IMR-90 (cell line): ENCODE results near the gene CAPZA2. TPM values are rescaled to one million over a fixed set of nuclear protein-coding genes. Genes with fewer than 3 reads are reported as not detected.

ENCODE experiments used
- ATAC-seq: fragments of 200-7000 bp; cut with Tn5 transposase; 2 replicates; pipeline ENCODE4 v1.9.1; 2020; ENCODE audit warnings: low read depth, mild to moderate bottlenecking, moderate library complexity
- BruUV-seq: library from RNA; stranded (reverse); fragments of 400-500 nt; replicated peaks from 2 replicates; lab custom pipeline; 2021; lab: Mats Ljungman, UMichigan
- CTCF ChIA-PET: fragments of 300-600 bp; formaldehyde crosslinking; extraction: SDS; loops from one replicate; lab custom pipeline; 2021; ENCODE audit warnings: antibody characterized with exemption; lab: Yijun Ruan, JAX
- POLR2A ChIA-PET: fragments of 300-600 bp; sonication (Branson Sonifier 250); formaldehyde crosslinking; loops from one replicate; lab custom pipeline; 2022; ENCODE audit warnings: antibody characterized with exemption; ENCODE audit not compliant: unreplicated experiment; lab: Charles Lee
- DNase-seq: peaks from one replicate; pipeline ENCODE4 v3.0.0; 2013
- H2AFZ ChIP-seq: replicated peaks from 2 replicates; pipeline ENCODE3; 2013; ENCODE audit warnings: low read length, mild to moderate bottlenecking; ENCODE audit not compliant: poor library complexity
- H2AK5ac ChIP-seq: 2 replicates; pipeline ENCODE4 v1.6.1; 2013; ENCODE audit warnings: low read depth, low read length, inconsistent platforms
- H2AK9ac ChIP-seq: replicated peaks from 2 replicates; pipeline ENCODE3; 2013; ENCODE audit warnings: mild to moderate bottlenecking, low read depth, low read length, moderate library complexity; ENCODE audit not compliant: poor library complexity
- H2BK120ac ChIP-seq: 2 replicates; pipeline ENCODE4 v1.6.1; 2013; ENCODE audit warnings: low read depth, low read length, inconsistent platforms
- H2BK15ac ChIP-seq: 3 replicates; pipeline ENCODE4 v1.6.1; 2013; ENCODE audit warnings: low read depth, low read length, inconsistent platforms
- H2BK20ac ChIP-seq: 2 replicates; pipeline ENCODE4 v1.6.1; 2013; ENCODE audit warnings: low read depth, mild to moderate bottlenecking, inconsistent platforms, low read length, moderate library complexity
- H2BK5ac ChIP-seq: 2 replicates; pipeline ENCODE4 v1.6.1; 2013; ENCODE audit warnings: mild to moderate bottlenecking, low read depth, low read length, inconsistent platforms; ENCODE audit not compliant: poor library complexity, severe bottlenecking
- H3K14ac ChIP-seq: replicated peaks from 2 replicates; pipeline ENCODE4 v1.6.1; 2013; ENCODE audit warnings: low read depth, low read length, inconsistent platforms
- H3K18ac ChIP-seq: 2 replicates; pipeline ENCODE4 v1.6.1; 2013; ENCODE audit warnings: low read depth, low read length, control low read depth
- H3K23ac ChIP-seq: 2 replicates; pipeline ENCODE4 v1.6.1; 2013; ENCODE audit warnings: low read depth, low read length, inconsistent platforms
- H3K27ac ChIP-seq: 2 replicates; pipeline ENCODE4 v1.5.1; 2013; ENCODE audit warnings: mild to moderate bottlenecking, control low read depth, low read length; ENCODE audit not compliant: insufficient read depth
- H3K27me3 ChIP-seq: 2 replicates; pipeline ENCODE4 v1.6.1; 2013; ENCODE audit warnings: low read length; ENCODE audit not compliant: control insufficient read depth, insufficient read depth
- H3K36me3 ChIP-seq: 2 replicates; pipeline ENCODE4 v1.6.1; 2013; ENCODE audit warnings: low read length, mixed read lengths; ENCODE audit not compliant: control insufficient read depth, insufficient read depth
- H3K4ac ChIP-seq: 2 replicates; pipeline ENCODE4 v1.6.1; 2013; ENCODE audit warnings: low read depth, low read length, inconsistent platforms
- H3K4me1 ChIP-seq: 2 replicates; pipeline ENCODE4 v1.6.1; 2013; ENCODE audit warnings: low read length, mixed read lengths; ENCODE audit not compliant: control insufficient read depth, insufficient read depth
- H3K4me2 ChIP-seq: 2 replicates; pipeline ENCODE4 v1.6.1; 2013; ENCODE audit warnings: low read depth, mild to moderate bottlenecking, control low read depth, low read length, moderate library complexity
- H3K4me3 ChIP-seq: 2 replicates; pipeline ENCODE4 v1.5.1; 2013; ENCODE audit warnings: low read depth, mild to moderate bottlenecking, control low read depth, low read length, moderate library complexity; ENCODE audit not compliant: insufficient read depth
- H3K56ac ChIP-seq: 2 replicates; pipeline ENCODE4 v1.6.1; 2013; ENCODE audit warnings: low read length, inconsistent platforms; ENCODE audit not compliant: insufficient read depth; ENCODE audit errors: extremely low read depth
- H3K79me1 ChIP-seq, 2 experiments: 2 replicates each; pipeline ENCODE4 v1.6.1; 2013; ENCODE audit warnings: low read length in 2 of 2, inconsistent platforms in 1 of 2, low read depth in 1 of 2
- H3K9ac ChIP-seq: 2 replicates; pipeline ENCODE4 v1.6.1; 2013; ENCODE audit warnings: low read depth, low read length, control low read depth
- H3K9me1 ChIP-seq: 2 replicates; pipeline ENCODE4 v1.6.1; 2013; ENCODE audit warnings: low read length, inconsistent platforms; ENCODE audit not compliant: insufficient read depth
- H3K9me3 ChIP-seq: 2 replicates; pipeline ENCODE4 v1.6.1; 2013; ENCODE audit warnings: low read length; ENCODE audit not compliant: control insufficient read depth, insufficient read depth
- H4K20me1 ChIP-seq: 2 replicates; pipeline ENCODE4 v1.6.1; 2013; ENCODE audit warnings: low read length, inconsistent platforms; ENCODE audit not compliant: insufficient read depth
- H4K5ac ChIP-seq: 2 replicates; pipeline ENCODE4 v1.6.1; 2013; ENCODE audit warnings: mild to moderate bottlenecking, low read depth, low read length, control low read depth
- H4K8ac ChIP-seq, 2 experiments: 2 replicates each; pipeline ENCODE4 v1.6.1; 2013; ENCODE audit warnings: low read depth in 2 of 2, low read length in 2 of 2, control low read depth in 1 of 2, inconsistent platforms in 1 of 2
- H4K91ac ChIP-seq: 2 replicates; pipeline ENCODE4 v1.6.1; 2013; ENCODE audit warnings: low read depth, low read length, inconsistent platforms; ENCODE audit not compliant: insufficient read depth
- BHLHE40 ChIP-seq: fragments of 150-350 bp; IDR thresholded peaks from 2 replicates; pipeline ENCODE4 v1.6.1; 2016; ENCODE audit warnings: mild to moderate bottlenecking, low read depth, low read length
- CEBPB ChIP-seq: IDR thresholded peaks from 2 replicates; pipeline ENCODE4 v1.6.1; 2012; ENCODE audit warnings: low read depth, low read length, improper control_type of control experiment
- MXI1 ChIP-seq: IDR thresholded peaks from 2 replicates; pipeline ENCODE4 v1.6.1; 2012; ENCODE audit warnings: low read depth, mild to moderate bottlenecking, low read length, moderate library complexity, borderline replicate concordance
- POLR2A ChIP-seq: IDR thresholded peaks from 2 replicates; pipeline ENCODE4 v1.6.1; 2012; ENCODE audit warnings: mild to moderate bottlenecking, low read depth, low read length
- RAD21 ChIP-seq: IDR thresholded peaks from 2 replicates; pipeline ENCODE4 v1.6.1; 2012; ENCODE audit warnings: low read length, improper control_type of control experiment
- RFX5 ChIP-seq: IDR thresholded peaks from 2 replicates; pipeline ENCODE4 v1.8.0; 2012; ENCODE audit warnings: low read depth, mild to moderate bottlenecking, low read length, moderate library complexity
- SMC3 ChIP-seq: fragments of 150-350 bp; IDR thresholded peaks from 2 replicates; pipeline ENCODE4 v1.6.1; 2016; ENCODE audit warnings: low read depth, mild to moderate bottlenecking, antibody characterized with exemption, low read length, moderate library complexity
- WGBS, 2 experiments: methylation state at CpG; one replicate each; pipeline versions ENCODE4 v1.1.5 to v1.1.7; 2013; ENCODE audit warnings: missing lambda C conversion rate in 2 of 2; ENCODE audit not compliant: insufficient read length in 1 of 2; ENCODE audit errors: extremely low coverage in 2 of 2; 5-methylcytosine and 5-hydroxymethylcytosine counted together
- dilution Hi-C: fragments of 300-500 bp; cut with HindIII; formaldehyde crosslinking; loops from one replicate; pipeline ENCODE4 v1.14.3; 2018; ENCODE audit warnings: low sequenced_read_pairs; ENCODE audit not compliant: unreplicated experiment
- in situ Hi-C: fragments of 300-500 bp; cut with MboI; formaldehyde crosslinking; loops from 3 replicates; pipeline ENCODE4 v1.14.3; 2019; ENCODE audit warnings: low sequenced_read_pairs, inconsistent platforms, mixed read lengths
- intact Hi-C: fragments of 100-400 bp; cut with micrococcal nuclease; formaldehyde crosslinking; loops from 2 replicates; pipeline ENCODE4 v1.10.0; 2022
- polyA plus RNA-seq, 3 experiments: library from polyadenylated mRNA; depleted of rRNA; stranded (reverse); fragments of >200 nt; gene quantifications; 2 replicates each; pipeline ENCODE4 v1.2.3, GENCODE V29; 2012; ENCODE audit warnings: low replicate concordance in 1 of 3
- total RNA-seq: library from RNA; depleted of rRNA; stranded (reverse); fragments of >200 nt; gene quantifications from 2 replicates; pipeline ENCODE4 v1.2.3, GENCODE V29; 2012
- TF ChIP-seq, protein P1 (sequence below): fragments of 150-350 bp; IDR thresholded peaks from 2 replicates; pipeline ENCODE4 v1.6.1; 2016; ENCODE audit warnings: low read depth, mild to moderate bottlenecking, low read length, moderate library complexity, borderline replicate concordance

CAPZA2 gene
- total and polyA plus RNA-seq, 2 of the 4 experiments (the other 2 are of a cell fraction), result 66.6 to 133 TPM

DNA sequence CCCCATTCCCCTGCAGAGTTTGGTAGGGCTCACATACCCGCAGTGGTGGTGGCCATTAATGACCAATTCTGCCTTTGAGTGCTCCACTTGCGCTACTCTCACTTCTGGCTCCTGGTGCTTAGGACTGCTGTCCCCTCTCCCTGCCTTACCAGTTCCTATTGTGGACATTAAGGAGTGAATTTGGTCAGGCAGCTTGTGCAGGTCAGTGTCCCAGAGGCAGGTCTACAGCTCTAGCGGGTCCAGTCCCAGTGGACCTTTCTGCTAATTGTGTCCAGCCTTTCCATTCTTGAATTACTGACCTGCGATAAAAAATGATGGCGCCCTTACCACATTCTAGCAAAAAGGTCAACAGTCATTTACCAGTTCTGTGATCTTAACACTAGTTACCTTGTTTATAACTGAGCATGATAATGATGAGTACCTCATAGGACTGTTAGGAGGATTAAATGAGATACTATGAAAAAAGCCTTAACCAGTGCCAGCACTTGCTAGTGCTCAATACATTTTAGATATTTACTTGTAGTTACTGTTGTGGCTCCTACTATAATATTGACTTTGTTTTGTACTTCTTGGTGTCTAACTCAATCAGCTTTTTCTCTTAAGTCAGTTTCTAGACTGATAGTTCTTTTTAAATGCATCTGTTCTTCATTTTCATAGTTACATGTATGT is 105.0 kb downstream of the CAPZA2 start:
- no TSS peak for BruUV-seq
- H2AK5ac ChIP-seq, result no peak overlapping the region
- ChIA-PET POLR2A (no interaction called here), CTCF (interaction anchor here (1.0 kb wide), 1 partner anchor 160 kb away, joined by 3 read pairs; no protein-coding TSS in a partner anchor)
- DNase-seq (no peak), ATAC-seq (no peak)
- no CpG with 5 or more reads among the region's 5 CpGs for WGBS, 2 experiments
- H3K36me3 ChIP-seq, result no peaks in the 10 kb centered on the region
- peaks cover 25 to 41% of the 10 kb centered on the region in 2 experiments for H3K79me1 ChIP-seq
- no peak overlapping the region for H3K56ac ChIP-seq
- H3K4ac ChIP-seq, result no peak overlapping the region
- no peak for TF ChIP-seq SMC3
- TF ChIP-seq RFX5, result no peak
- TF ChIP-seq, protein P1, sequence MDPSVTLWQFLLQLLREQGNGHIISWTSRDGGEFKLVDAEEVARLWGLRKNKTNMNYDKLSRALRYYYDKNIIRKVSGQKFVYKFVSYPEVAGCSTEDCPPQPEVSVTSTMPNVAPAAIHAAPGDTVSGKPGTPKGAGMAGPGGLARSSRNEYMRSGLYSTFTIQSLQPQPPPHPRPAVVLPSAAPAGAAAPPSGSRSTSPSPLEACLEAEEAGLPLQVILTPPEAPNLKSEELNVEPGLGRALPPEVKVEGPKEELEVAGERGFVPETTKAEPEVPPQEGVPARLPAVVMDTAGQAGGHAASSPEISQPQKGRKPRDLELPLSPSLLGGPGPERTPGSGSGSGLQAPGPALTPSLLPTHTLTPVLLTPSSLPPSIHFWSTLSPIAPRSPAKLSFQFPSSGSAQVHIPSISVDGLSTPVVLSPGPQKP, result no peak
- TF ChIP-seq MXI1, result no peak
- no peak for TF ChIP-seq BHLHE40
- no peak for TF ChIP-seq RAD21
- no peak for TF ChIP-seq CEBPB
- TF ChIP-seq POLR2A, result no peak
- H2BK5ac ChIP-seq, result no peak overlapping the region
- peaks cover 2% of the 10 kb centered on the region; the same call in 1 of the 2 replicates for H3K4me1 ChIP-seq
- H3K9me1 ChIP-seq, result peaks cover 3% of the 10 kb centered on the region; the same call in 1 of the 2 replicates
- H2BK15ac ChIP-seq, result no peak overlapping the region
- H3K9me3 ChIP-seq, result no peaks in the 10 kb centered on the region
- no peak overlapping the region for H2AK9ac ChIP-seq
- dilution Hi-C loops (no loop called here), intact Hi-C loops (no loop called here), in situ Hi-C loops (no loop called here)
- H3K4me3 ChIP-seq, result no peak overlapping the region
- no peak overlapping the region for H4K8ac ChIP-seq
- peaks cover 6% of the 10 kb centered on the region; the same call in 1 of the 2 replicates for H4K20me1 ChIP-seq
- no peak overlapping the region for H3K9ac ChIP-seq
- no peak overlapping the region for H3K23ac ChIP-seq
- no peak overlapping the region for H2BK20ac ChIP-seq
- no peak overlapping the region for H3K27ac ChIP-seq
- no peak overlapping the region for H2AFZ ChIP-seq
- no peak overlapping the region for H3K4me2 ChIP-seq
- no peak overlapping the region for H2BK120ac ChIP-seq
- no peak overlapping the region for H3K18ac ChIP-seq
- no peak overlapping the region for H4K91ac ChIP-seq
- H4K5ac ChIP-seq, result no peak overlapping the region
- H3K14ac ChIP-seq, result no peak overlapping the region
- H3K27me3 ChIP-seq, result no peaks in the 10 kb centered on the region
